GM19043 (cell line): Measurements from ENCODE around the gene UBASH3A.

ENCODE experiments used
- ATAC-seq: cut with Tn5 transposase; IDR thresholded peaks from one replicate; pipeline ENCODE4 v1.9.1; 2021; ENCODE audit warnings: low read depth; ENCODE audit not compliant: unreplicated experiment

UBASH3A gene

GRCh38 chr21:42427809-42428419 is 24.2 kb downstream of the UBASH3A start:
- ATAC-seq: no peak

- ATAC-seq: no peak
Measured at GRCh38 chr21:42429021-42429420, 25.3 kb downstream of the UBASH3A start.

DNA sequence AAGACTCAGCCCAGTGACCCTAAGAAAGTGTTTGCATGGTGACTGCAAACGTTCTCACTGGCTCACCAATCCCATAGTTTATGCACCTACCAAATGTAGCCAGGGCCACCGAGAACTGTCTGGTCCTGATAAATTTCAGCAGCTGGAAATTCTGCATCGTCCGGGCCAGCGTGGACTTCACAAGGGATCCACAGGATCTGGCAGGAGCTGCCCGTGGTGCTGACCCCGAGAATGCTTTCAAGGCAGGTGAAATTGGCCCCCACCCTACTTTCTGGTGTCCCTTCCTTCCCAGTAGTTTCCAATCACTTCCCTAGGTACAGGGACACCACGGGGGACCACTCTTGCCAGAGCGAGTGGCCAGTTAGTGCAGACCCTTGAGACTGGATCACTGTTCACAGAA is 26.2 kb downstream of the UBASH3A start:
- no peak for ATAC-seq

DNA sequence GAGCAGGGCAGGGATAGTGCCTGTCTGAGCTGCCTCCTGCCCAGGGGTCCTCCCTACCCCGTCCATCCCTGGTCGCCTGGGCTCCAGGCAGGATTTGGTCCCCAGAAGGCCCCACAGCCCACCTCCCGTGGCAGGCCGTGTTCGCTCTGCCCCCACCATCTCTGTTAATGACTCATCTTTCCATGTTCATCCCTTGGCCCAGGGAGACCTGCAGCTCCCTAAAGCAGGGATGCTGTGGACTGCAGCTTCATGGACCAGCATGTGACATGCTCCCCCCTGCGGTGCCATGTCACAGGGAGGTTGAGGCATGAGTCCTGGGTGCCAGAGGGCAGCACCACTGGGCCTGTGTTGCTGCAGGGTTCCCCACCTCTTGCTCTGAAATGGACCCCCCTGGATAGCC is 26.8 kb downstream of the UBASH3A start:
- ATAC-seq: no peak

DNA sequence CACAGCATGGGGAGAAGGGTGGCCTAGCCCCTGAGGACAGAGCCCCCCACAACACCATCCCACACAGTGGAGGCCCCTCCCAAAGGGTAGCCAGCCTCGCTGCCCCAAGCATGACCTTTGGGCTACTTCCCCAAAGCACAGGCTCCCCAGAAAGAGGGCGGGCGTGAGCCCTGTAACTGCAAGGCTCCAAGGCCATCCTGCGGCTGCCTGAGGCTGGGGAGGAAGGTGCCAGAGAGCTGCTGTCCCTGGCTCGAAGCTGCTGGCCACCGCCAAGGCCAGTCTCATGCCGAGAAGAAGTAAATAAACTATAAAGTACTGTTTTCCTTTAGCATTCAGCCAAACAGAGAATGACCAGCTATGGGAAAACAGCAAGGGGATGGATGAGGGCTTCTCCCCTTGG is 27.5 kb downstream of the UBASH3A start:
- ATAC-seq: no peak

DNA sequence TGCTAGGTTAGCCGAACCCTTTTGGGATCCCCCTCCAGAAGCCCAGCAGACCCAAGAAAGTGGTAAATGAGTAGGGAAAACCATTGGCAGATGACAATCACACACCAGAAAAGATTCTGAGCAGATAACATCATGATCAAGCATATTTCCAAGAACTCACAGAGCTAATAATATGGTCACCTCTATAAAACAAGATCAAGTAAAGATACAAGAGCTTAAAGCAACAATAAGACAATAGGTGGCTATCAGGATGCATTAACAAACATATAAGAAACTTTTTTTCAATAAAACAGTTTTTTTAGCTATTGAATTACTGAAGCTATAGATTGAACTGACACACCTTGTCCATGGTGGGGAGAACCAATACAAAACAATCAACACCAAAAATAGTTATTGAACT is 29.0 kb downstream of the UBASH3A start:
- no peak for ATAC-seq

DNA sequence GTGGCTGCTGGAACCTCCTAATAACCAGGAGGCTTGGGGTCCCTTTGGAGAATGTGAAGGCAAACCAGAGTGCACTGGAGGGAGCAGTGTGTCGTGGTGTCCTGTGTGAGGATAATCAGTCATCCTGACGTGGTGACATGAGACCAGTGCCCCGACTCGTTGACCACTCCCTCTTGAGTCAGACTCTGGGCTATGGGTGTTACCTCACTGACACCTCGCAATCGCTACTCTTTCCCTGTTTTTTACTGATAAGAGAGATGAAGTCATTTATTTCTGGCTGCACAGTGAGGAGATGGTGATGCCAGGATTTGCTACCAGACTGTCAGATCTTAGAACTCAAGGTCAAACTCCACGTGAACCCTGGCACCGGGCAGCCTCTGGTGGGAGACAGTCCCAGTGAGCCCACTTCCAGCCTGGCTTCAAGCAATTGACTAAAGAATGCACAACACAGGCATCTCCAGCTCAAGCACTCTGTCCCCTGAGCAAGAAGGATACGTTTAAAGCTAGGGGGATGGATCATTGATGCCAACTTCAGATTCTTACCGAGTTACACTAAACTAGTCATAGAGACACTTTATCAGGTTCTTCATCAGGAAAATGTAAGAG is 30.3 kb downstream of the UBASH3A start:
- ATAC-seq: no peak

GRCh38 chr21:42434884-42435283 is 31.2 kb downstream of the UBASH3A start:
- ATAC-seq: no peak

DNA sequence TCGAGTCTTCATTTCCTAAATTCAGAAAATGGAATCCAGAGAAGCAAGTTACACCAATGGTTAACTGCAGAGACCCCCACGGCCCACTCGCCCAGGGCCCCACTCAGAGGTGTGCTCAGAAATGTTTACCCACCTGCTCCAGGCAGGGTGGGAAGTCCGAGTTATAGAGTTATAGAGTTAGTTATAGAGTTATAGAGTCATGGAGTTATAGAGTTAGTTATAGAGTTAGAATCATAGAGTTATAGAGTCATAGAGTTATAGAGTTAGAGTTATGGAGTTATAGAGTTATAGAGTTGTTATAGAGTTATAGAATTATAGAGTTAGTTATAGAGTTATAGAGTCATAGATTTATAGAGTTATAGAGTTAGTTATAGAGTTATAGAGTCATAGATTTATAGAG is 31.7 kb downstream of the UBASH3A start:
- no peak for ATAC-seq

- ATAC-seq: no peak
Measured at GRCh38 chr21:42435833-42436232, 32.1 kb downstream of the UBASH3A start.

- ATAC-seq: no peak
Measured at GRCh38 chr21:42436914-42437313, 33.2 kb downstream of the UBASH3A start.

DNA sequence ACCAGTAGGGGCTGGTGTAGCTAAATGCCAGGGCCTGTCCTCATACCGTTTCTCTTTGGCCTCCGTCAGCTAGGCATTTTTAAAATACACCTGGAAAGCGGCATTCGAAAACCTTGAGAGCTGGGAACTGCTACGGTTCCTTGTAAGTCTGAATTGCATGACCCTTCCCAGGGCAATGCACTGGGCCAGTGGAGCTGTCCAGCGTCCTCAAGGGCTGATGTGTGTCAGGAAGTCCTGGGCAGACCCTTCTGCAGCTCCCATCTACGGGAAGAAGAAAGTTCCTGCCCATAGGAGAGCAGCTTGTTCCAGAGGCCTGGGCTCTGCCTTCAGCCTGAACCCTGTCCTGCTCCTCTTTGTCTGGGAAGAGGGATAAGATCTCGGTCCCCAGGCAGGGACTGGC is 34.1 kb downstream of the UBASH3A start:
- ATAC-seq: no peak

DNA sequence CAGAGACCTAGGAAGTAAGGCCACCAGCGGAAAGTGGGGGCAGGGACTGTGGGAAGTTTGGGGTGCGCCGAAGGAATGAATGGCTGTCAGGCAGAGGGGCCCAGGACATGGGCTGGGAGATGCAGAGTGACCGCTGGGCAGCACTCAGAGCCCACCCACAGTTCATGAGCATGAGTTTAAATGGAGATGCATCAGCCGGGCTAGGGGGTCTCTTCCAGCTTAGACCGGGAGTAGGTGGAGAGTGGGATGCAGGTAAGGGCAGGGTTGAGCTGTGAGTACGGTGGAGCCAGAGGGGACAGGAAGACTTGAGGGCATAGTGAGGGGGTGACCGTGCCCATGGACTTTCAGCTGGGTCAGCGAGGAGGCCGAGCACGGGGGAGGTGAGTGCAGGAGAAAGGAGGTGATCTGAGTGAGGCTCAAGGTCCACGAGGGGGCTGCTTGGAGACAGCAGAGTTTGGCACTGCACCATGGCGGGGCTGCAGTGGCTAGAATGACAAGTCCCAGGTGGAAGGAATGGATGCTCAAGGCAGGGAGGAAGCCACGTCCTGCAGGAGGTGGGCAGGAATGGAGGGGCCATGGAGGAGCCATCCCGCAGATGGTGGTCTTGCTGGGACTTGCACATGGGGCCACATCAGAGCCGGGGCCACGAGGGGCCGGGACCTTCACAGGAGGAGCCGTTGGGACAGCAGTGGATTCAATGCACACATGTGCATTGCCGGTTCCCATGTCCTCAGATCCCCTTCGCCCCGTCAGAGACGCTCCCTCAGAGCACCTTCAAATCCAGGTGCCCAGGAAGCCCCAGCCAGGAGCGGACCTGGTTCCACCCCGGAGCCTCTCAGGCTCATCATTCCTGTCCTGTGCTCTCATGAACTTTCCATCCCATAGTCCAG is 34.9 kb downstream of the UBASH3A start:
- no peak for ATAC-seq

DNA sequence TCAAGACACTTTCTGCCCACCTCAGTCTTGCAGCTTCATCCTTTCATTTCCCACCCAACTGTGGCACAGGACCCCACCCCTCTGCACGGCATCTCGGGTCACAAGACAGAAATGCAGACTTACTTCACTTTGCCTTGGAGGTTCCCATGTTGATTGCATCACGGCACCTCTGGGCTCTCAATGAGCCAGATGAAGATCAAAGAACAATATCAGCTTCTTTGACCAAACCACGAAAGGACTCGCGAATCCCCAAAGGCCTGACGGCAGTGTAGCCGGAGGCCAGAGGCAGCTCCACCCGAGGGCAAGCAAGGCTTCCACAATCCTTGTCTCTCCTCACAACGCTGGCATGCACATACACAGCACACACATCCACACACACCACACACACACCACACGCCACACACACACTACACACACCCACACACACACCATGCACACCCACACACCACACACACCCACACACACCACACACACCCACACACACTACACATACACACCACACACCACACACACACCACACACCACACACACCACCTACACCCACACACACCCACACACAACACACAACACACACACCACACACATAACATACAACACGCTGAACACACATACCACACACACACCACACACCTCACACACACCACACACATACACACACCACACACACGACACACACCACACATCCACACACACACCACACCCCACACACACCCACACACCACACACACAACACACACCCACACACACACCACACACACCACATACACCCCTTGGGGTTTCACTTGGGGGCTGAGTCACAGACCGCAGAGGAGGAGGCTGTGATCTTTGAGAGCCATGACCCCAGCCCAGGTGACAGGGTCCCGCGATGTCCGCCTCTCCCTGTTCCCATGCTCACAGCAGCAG is 35.8 kb downstream of the UBASH3A start:
- ATAC-seq: no peak

DNA sequence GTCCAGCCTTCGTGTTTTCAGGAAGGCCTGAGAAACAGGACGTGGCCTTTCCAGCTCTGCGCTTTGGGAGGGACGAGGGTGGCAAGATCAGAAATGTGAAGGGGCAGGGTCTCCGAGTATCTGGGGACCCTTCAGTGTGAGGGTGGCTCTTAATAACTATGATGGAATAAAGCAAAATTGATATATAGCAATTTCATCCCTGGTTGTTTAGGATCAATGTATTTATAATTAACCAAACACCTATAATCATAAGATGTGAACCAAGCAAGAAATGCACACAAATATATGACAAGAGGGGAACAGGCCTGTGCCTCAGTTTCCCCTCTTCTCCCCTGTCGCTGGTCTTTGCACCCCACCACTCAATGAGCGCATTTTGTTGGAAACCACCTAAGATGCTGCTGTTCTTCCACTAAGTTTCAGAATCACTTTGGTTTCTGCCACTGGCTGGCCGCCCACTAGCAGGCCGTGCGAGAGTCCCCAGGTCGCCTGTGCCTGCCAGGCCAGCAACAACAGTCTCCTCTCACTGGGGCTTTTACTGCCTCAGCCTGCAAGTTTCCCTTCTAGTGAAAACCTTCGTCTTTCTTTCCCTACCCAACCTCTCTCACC is 36.6 kb downstream of the UBASH3A start:
- ATAC-seq: no peak

DNA sequence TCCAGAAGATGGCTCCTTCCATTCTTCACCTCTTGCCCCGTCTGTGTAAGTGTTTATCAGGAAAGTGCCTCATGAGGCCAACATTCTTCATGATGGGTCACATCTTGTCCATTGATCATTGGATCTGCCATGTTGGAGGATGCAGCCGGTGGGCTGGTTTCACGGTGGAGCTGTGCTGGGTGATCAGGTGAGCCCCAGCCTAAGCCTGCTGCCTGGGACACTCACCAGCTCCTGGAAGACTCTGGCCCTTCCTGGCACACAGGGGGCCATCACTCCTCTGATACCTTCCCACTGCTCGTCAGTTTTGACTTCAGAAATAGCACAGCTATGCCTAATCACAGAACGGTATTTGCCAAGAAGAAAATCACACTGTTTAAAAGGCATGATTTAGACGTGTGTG is 38.3 kb downstream of the UBASH3A start:
- ATAC-seq: no peak

- ATAC-seq: no peak
Measured at GRCh38 chr21:42443181-42443785, 39.6 kb downstream of the UBASH3A start.

- no peak for ATAC-seq
Measured at GRCh38 chr21:42443876-42444744, 40.4 kb downstream of the UBASH3A start.

DNA sequence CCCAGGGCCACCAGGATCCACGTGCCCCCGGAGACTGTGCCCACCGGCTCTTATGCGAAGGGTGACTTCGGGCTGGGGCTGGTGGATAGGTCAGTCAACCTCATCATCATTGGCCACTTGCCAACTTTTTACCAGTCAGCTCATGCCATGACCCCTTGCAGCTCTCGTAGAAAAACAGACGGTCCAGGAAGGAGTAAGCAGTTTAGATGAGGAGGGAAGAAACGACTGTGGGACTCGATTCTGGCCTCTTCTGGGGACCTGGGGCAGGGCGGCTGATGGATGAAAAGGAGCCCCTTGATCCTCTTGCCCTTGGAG is 41.0 kb downstream of the UBASH3A start:
- no peak for ATAC-seq
